Endometrial microvascular endothelial cells (primary cell): ENCODE measurements around the gene SUGCT. TPM values are rescaled to one million over a fixed set of nuclear protein-coding genes. Genes with fewer than 3 reads are reported as not detected.
"Not testable (repeated sequence)": the region's sequence is repeated elsewhere in the genome, so short reads cannot be mapped to it uniquely, and the experiment has no call there.

ENCODE experiments used
- in situ Hi-C: cut with HindIII; loops from 2 replicates; pipeline ENCODE4 v1.10.0; 2017; ENCODE audit warnings: low sequenced_read_pairs, low pct_unique_long_range_greater_than_20kb; ENCODE audit errors: inconsistent ontology term
- total RNA-seq: library from RNA; depleted of rRNA; stranded (reverse); fragments of >200 nt; gene quantifications from one replicate; pipeline ENCODE4 v1.2.3, GENCODE V29; 2015; ENCODE audit errors: inconsistent ontology term

Gene SUGCT
- total RNA-seq, 1 donor from 2014 or later, result 0.37 TPM

GRCh38 chr7:40135317-40135610, 459 bp downstream of the SUGCT start:
- in situ Hi-C loops, result no loop called here

DNA sequence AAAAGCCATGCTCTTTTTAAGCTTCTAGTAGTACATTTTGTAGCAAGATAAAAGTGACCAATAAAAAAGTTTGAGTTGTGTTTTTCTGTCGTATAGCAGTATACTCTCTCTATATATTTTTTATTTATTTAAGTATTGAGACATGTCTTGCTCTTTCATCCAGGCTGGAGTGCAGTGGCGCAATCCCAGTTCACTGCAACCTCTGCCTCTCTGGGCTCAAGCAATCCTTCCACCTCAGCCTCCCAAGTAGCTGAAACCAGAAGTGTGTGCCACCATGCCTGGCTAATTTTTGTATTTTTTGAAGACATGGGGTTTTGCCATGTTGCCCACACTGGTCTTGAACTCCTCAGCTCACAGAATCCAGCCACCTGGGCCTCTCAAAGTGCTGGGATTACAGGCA, 2.8 kb downstream of the SUGCT start:
- in situ Hi-C loops, result no loop called here

- in situ Hi-C loops, result no loop called here
Observed at GRCh38 chr7:40138973-40139372, 4.2 kb downstream of the SUGCT start.

GRCh38 chr7:40139891-40140290, 5.1 kb downstream of the SUGCT start:
- in situ Hi-C loops, result not testable (repeated sequence)

DNA sequence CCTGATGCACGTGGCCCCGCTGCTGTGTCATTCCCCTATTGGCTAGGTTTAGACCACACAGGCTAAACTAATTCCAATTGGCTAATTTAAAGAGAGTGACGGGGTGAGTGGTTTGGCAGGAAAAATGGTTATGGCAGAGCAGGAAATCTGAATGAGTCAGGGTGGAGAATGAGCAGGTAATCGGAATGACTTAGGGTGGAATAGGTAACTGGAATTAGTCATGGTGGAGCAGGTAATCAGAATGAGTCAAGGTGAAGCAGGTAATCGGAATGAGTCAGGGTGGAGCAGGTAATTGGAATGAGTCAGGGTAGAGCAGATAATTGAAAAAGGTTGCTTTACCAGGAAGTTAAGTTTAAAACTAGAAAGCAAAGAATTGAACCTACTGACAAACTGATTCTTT, 7.1 kb downstream of the SUGCT start:
- in situ Hi-C loops, result not testable (repeated sequence)

GRCh38 chr7:40145596-40146130, 10.9 kb downstream of the SUGCT start:
- in situ Hi-C loops, result not testable (repeated sequence)

DNA sequence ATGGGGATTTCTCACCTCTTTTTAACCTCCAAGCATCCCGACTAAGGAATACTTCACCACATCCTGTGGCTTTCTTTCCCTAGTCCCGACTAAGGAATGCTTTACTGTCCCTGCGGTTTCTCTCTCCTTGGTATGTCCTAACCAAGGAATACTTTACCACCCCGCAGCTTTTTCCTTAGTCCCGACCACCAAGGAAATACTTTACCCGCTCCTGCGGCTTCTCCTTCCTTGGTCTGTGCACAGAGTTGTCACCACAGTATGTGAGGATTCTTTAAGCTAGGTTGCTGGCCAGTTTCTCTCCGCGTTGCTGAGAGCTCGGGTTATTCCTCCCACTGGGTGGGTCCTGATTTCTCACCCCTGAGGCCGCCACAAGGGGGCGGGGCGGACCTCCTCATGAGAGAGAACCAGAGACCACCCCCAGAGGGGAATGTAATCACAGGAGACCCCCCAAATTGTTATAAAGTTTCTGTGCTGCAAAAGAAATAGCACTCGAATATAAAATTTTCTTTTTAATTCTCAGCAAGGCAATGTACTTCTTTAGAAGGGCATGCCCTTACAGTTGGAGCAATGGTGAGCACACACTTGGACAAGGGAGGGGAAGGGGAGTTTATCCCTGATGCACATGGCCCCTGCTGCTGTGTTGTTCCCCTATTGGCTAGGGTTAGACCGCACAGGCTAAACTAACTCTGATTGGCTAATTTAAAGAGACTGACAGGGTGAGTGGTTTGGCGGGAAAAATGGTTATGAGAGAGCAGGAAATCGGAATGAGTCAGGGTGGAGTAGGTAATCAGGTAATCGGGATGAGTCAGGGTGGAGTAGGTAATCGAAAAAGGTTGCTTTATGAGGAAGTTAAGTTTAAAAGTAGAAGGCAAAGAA, 12.8 kb downstream of the SUGCT start:
- in situ Hi-C loops, result no loop called here

GRCh38 chr7:40148247-40148580, 13.4 kb downstream of the SUGCT start:
- in situ Hi-C loops, result not testable (repeated sequence)

GRCh38 chr7:40148671-40149070, 13.9 kb downstream of the SUGCT start:
- in situ Hi-C loops, result no loop called here

DNA sequence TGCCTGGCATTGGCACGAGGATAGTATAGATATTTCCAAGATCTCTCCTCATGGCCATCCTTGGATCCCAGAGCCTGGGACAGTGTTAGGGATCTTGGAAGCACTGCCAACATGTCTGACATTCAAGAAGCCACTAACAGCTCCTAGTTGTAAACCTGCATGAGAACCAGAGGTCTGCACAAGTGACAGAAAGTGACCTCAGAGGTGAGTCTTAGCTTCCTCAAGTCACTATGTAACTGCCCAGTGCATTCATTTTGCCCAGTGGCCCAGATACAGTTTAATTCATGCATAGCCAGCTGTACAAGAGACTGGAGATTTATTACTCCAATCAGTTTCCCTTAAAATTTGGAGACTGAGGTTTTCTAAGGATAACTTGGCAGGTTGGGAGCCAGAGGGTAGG, 16.7 kb downstream of the SUGCT start:
- in situ Hi-C loops, result no loop called here

- in situ Hi-C loops, result no loop called here
Observed at GRCh38 chr7:40156988-40157387, 22.2 kb downstream of the SUGCT start.

DNA sequence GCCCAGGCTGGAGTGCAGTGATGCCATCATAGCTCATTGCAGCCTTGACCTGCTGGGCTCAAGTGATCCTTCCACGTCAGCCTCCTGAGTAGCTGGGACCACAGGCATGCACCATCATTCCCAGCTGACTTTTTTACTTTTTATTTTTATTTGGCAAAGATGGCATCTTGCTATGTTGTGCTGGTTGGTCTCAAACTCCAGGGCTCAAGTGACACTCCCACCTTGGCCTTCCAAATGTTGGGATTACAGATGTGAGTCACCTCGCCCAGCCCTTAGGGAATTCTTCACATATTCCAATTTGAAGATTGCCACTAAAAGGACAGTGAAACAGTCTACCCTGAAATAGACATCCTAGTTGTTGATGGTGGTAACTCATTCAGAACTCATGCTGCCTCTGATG, 27.7 kb downstream of the SUGCT start:
- in situ Hi-C loops, result no loop called here

- in situ Hi-C loops, result no loop called here
Observed at GRCh38 chr7:40165216-40165615, 30.4 kb downstream of the SUGCT start.

- in situ Hi-C loops, result no loop called here
Observed at GRCh38 chr7:40167291-40167690, 32.5 kb downstream of the SUGCT start.

GRCh38 chr7:40168266-40168665, 33.5 kb downstream of the SUGCT start:
- in situ Hi-C loops, result not testable (repeated sequence)

DNA sequence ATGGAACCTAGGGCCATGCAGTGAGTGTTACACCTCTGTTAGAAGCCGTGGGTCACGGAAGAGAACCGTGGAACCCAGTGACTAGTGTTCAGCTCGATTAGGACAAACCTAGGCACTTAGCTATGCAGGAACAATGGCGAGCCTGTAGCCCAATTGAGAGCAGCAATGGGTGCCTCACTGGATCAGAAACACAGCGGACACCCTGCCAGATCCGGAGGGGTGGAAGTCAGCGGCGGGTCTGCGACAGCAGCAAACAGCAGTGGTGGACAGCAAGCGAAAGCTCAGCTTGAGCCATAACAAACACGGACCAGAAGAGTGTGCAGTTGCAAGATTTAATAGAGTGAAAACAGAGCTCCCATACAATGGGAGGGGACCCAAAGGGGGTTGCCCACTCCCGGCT, 38.3 kb downstream of the SUGCT start:
- in situ Hi-C loops, result not testable (repeated sequence)

DNA sequence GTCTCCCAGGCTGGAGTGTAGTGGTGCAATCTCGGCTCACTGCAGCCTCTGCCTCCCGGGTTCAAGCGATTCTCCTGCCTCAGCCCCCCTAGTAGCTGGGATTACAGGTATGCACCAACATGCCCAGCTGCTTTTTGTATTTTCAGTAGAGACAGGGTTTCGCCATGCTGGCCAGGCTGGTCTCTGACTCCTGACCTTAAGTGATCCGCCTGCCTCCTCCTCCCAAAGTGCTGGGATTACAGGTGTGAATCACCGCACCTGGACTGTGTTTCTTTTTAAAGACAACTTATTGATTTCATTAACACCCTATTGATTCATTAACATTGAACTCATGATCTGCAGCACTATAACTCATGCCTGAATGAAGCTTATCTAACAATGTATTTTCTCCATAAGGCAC, 40.5 kb downstream of the SUGCT start:
- in situ Hi-C loops, result not testable (repeated sequence)

DNA sequence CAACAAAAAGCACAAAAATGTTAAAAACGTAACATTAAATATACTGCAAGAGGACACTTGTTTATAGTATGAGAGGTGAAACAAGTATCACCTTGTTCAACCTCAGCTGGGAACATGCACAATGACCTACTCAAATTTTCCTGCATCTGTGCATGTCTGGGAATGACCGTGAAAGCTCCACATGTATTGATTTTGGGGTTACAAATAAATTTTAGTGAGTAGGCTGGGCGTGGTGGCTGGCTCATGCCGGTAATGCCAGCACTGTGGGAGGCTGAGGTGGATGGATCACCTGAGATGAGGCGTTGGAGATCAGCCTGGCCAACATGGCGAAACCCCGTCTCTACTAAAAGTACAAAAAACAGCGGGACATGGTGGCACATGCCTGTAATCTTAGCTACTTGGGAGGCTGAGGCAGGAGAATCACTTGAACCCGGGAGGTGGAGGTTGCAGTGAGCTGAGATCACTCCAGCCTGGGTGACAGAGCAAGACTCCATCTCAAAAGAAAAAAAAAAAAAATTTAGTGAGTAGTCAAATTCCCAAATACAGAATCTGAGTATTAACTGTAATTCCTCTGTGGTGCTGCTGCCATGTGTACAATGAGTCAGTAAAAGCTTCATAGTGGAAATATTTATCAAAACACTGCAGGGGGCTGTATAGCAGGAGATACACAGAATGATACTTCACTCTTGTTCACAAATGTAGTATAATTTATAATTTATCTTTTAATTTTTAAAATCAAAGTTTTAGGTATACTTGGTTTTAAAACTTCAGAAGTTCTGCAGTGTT, 41.1 kb downstream of the SUGCT start:
- in situ Hi-C loops, result no loop called here

GRCh38 chr7:40177071-40177470, 42.3 kb downstream of the SUGCT start:
- in situ Hi-C loops, result no loop called here

DNA sequence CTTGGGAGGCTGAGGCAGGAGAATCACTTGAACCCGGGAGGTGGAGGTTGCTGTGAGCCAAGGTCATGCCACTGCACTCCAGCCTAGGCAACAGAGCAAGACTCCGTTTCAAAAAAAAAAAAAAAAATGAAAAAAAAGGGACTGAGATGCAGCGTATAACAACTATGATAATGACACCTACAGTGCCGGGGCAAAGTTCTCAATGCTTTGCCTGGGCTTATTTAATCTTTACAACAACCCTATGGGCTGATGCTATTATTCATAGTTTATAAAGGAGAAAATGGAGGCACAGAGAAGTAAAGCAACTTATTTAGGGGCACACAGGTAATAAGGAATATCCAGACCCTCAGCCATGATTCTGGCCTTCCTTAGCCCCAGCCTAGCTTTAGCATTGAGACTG, 47.6 kb downstream of the SUGCT start:
- in situ Hi-C loops, result no loop called here
